ENCODE data around the gene ERMP1. TPM values are rescaled to one million over a fixed set of nuclear protein-coding genes. Genes with fewer than 3 reads are reported as not detected.

The ERMP1 gene
- total RNA-seq, 1 experiment from 2014 or later, result 17.8 TPM

DNA sequence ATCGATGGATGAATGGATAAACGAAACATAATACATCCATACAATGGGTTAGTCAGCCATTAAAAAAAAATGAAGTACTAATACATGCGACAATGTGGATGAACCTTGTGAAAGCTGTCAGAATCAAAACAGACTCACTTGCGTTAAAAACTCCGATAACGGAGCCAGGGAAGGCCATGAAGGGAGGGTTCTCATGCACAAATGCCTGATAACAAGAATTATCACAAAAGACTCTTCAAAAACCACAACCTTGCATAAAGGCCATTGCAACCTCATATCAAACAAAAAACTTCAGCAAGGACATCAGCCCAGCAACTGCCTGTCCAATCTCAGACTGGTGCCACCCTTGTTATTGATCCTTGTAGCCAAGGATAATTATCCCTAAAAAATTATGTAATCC lies 13.7 kb downstream of the ERMP1 start:
- H3K27ac ChIP-seq (ENCODE audit: low read length), result no peak overlapping the region
- intact Hi-C loops (cut with micrococcal nuclease), result no loop called here
- BruUV-seq (replicated peaks), result no TSS peak

DNA sequence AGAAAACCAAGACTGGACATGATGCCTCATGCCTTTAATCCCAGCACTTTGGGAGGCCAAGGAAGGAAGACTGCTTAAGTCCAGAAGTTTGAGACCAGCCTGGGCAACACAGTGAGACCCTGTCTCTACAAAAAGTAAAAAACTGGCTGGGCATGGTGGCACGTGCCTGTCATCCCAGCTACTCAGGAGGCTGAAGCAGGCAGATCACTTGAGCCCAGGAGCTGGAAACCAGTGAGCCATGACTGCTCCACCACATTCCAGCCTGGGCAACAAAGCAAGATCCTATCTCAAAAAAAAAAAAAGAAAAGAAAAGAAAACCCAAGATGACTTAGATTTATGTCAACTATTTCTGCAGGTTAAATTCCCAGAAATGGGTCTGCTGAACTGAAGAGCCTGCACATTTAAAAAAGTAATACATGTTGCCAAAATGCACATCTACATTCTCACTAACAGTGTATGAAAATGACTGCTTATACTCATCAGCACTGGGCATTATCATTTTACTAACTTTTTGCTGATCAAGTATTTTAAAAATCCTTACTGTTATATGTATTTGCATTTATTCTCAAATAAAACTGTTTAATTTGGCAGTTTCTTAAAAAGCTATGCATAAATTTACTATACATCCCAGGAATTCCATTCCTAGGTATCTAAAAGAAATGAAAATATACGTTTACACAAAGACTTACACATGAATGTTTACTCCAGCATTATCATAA lies 14.3 kb downstream of the ERMP1 start:
- Histone ChIP-seq H3K79me2 (ENCODE audit: low read length) (peaks cover 8% of the 10 kb centered on the region; the same call in 1 of the 2 replicates), H3K27ac (ENCODE audit: low read length) (peak overlapping the region; percentile 41), H3K9ac (ENCODE audit: low read length) (no peak overlapping the region), H3K4me1 (ENCODE audit: insufficient read depth, low read length) (peaks cover 49% of the 10 kb centered on the region), H3K9me2 (replicated peaks; ENCODE audit: low read length) (no peaks in the 10 kb centered on the region), H3K9me3 (ENCODE audit: low read length) (no peaks in the 10 kb centered on the region), H3K4me3 (ENCODE audit: low read length) (no peak overlapping the region), H3K27me3 (ENCODE audit: low read length) (no peaks in the 10 kb centered on the region), H2AFZ (ENCODE audit: low read length) (no peak overlapping the region), H3K4me2 (ENCODE audit: low read length) (peak overlapping the region; percentile 63; the same call in 1 of the 2 replicates), H3K36me3 (ENCODE audit: low read depth, low read length) (peaks cover 12% of the 10 kb centered on the region), H3F3A (ENCODE audit: low read length, unreplicated experiment) (no peaks in the 10 kb centered on the region), H4K20me1 (ENCODE audit: low read length) (no peaks in the 10 kb centered on the region)
- intact Hi-C loops (cut with micrococcal nuclease), result no loop called here
- ATAC-seq (no peak; the same call in 1 of the 2 replicates), DNase-seq (no peak)
- CTCF ChIA-PET, result interaction anchor here (0.6 kb wide), 1 partner anchor 214 kb away, joined by 3 read pairs; no protein-coding TSS in a partner anchor
- TF ChIP-seq, protein P1, sequence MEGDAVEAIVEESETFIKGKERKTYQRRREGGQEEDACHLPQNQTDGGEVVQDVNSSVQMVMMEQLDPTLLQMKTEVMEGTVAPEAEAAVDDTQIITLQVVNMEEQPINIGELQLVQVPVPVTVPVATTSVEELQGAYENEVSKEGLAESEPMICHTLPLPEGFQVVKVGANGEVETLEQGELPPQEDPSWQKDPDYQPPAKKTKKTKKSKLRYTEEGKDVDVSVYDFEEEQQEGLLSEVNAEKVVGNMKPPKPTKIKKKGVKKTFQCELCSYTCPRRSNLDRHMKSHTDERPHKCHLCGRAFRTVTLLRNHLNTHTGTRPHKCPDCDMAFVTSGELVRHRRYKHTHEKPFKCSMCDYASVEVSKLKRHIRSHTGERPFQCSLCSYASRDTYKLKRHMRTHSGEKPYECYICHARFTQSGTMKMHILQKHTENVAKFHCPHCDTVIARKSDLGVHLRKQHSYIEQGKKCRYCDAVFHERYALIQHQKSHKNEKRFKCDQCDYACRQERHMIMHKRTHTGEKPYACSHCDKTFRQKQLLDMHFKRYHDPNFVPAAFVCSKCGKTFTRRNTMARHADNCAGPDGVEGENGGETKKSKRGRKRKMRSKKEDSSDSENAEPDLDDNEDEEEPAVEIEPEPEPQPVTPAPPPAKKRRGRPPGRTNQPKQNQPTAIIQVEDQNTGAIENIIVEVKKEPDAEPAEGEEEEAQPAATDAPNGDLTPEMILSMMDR (conservative IDR thresholded peaks at IDR 0.05; ENCODE audit: low read depth, low read length), result no peak
- TF ChIP-seq EZH2 (IDR thresholded peaks at IDR 0.05; ENCODE audit: low read length, unreplicated experiment) (no peak), EZH2phosphoT487 (IDR thresholded peaks at IDR 0.05; ENCODE audit: borderline replicate concordance, low read length) (no peak)
- BruUV-seq (replicated peaks), result no TSS peak
- POLR2A ChIA-PET (ENCODE audit: unreplicated experiment), result interaction anchor here (0.6 kb wide), 2 partner anchors 15 to 863 kb away, joined by 3 read pairs; no protein-coding TSS in a partner anchor

More for the DNA sequence above, 13.7 kb downstream of the ERMP1 start:
- DNase-seq (no peak), ATAC-seq (no peak)
- ChIA-PET POLR2A (ENCODE audit: unreplicated experiment) (no interaction called here), CTCF (no interaction called here)
- H3K9me3 ChIP-seq (ENCODE audit: low read length), result no peaks in the 10 kb centered on the region
- peaks cover 45% of the 10 kb centered on the region for H3K4me1 ChIP-seq (ENCODE audit: insufficient read depth, low read length)
- H3K4me2 ChIP-seq (ENCODE audit: low read length), result no peak overlapping the region
- no peak overlapping the region for H3K4me3 ChIP-seq (ENCODE audit: low read length)
- no peaks in the 10 kb centered on the region for H3K9me2 ChIP-seq (replicated peaks; ENCODE audit: low read length)
- H4K20me1 ChIP-seq (ENCODE audit: low read length), result no peaks in the 10 kb centered on the region
- peaks cover 12% of the 10 kb centered on the region for H3K36me3 ChIP-seq (ENCODE audit: low read depth, low read length)
- H3F3A ChIP-seq (ENCODE audit: low read length, unreplicated experiment), result no peaks in the 10 kb centered on the region
- H3K79me2 ChIP-seq (ENCODE audit: low read length), result peaks cover 8% of the 10 kb centered on the region; the same call in 1 of the 2 replicates
- H2AFZ ChIP-seq (ENCODE audit: low read length), result no peak overlapping the region
- no peak overlapping the region for H3K9ac ChIP-seq (ENCODE audit: low read length)
- no peaks in the 10 kb centered on the region for H3K27me3 ChIP-seq (ENCODE audit: low read length)
- TF ChIP-seq EZH2phosphoT487 (IDR thresholded peaks at IDR 0.05; ENCODE audit: borderline replicate concordance, low read length), result no peak
- TF ChIP-seq, protein P1 (conservative IDR thresholded peaks at IDR 0.05; ENCODE audit: low read depth, low read length), result no peak
- TF ChIP-seq EZH2 (IDR thresholded peaks at IDR 0.05; ENCODE audit: low read length, unreplicated experiment), result no peak

DNA sequence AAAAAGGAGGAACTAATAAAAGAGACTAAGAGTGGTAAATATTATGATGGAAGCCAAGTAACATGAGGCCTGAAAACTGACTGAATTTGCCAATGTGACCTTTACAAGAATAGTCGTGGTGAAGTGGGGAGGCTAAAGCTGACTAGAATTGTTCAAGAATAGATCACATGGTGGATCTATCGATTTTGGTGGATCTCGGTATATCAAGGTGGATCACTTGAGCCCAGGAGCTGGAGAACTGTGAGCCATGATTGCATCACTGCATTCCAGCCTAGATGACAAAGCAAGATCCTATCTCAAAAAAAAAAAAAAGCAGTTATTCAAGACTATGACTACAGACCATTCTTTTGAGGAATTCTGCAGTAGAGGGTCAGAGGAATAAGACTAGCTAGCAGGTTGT lies 15.1 kb downstream of the ERMP1 start:
- Histone ChIP-seq H3K27ac (ENCODE audit: low read length) (peak overlapping the region; percentile 76), H3F3A (ENCODE audit: low read length, unreplicated experiment) (no peaks in the 10 kb centered on the region), H3K9ac (ENCODE audit: low read length) (no peak overlapping the region), H3K27me3 (ENCODE audit: low read length) (no peaks in the 10 kb centered on the region), H3K4me2 (ENCODE audit: low read length) (peak overlapping the region; percentile 63), H3K9me2 (replicated peaks; ENCODE audit: low read length) (no peaks in the 10 kb centered on the region), H2AFZ (ENCODE audit: low read length) (peak overlapping the region; percentile 56), H3K79me2 (ENCODE audit: low read length) (peaks cover 8% of the 10 kb centered on the region; the same call in 1 of the 2 replicates), H4K20me1 (ENCODE audit: low read length) (no peaks in the 10 kb centered on the region), H3K4me1 (ENCODE audit: insufficient read depth, low read length) (peaks cover 49% of the 10 kb centered on the region), H3K9me3 (ENCODE audit: low read length) (no peaks in the 10 kb centered on the region), H3K36me3 (ENCODE audit: low read depth, low read length) (peaks cover 18% of the 10 kb centered on the region), H3K4me3 (ENCODE audit: low read length) (no peak overlapping the region)
- no TSS peak for BruUV-seq (replicated peaks)
- POLR2A ChIA-PET (ENCODE audit: unreplicated experiment), result interaction anchor here (0.6 kb wide), 2 partner anchors 15 to 864 kb away, joined by 3 read pairs; no protein-coding TSS in a partner anchor
- CTCF ChIA-PET, result interaction anchor here (0.6 kb wide), 1 partner anchor 215 kb away, joined by 3 read pairs; no protein-coding TSS in a partner anchor
- intact Hi-C loops (cut with micrococcal nuclease), result no loop called here
- DNase-seq, result peak; percentile 79
- ATAC-seq, result peak; percentile 74
- TF ChIP-seq EZH2 (IDR thresholded peaks at IDR 0.05; ENCODE audit: low read length, unreplicated experiment), result no peak
- TF ChIP-seq EZH2phosphoT487 (IDR thresholded peaks at IDR 0.05; ENCODE audit: borderline replicate concordance, low read length), result no peak
- TF ChIP-seq, protein P1 (conservative IDR thresholded peaks at IDR 0.05; ENCODE audit: low read depth, low read length), result no peak

Measured in PC-3 (cell line).